Cardiac fibroblast (primary cell): ENCODE results near the gene RHBDD1.

Source experiments
- DNase-seq, 2 donors: peaks; one replicate each; pipeline versions ENCODE4 v3.0.0 to v3.0.0-alpha.2; 2010; ENCODE audit warnings: low read depth in 2 of 2
- H3K4me3 ChIP-seq, 2 donors: replicated peaks in 1 of 2; 1 replicate in 1 of 2; 2 replicates in 1 of 2; pipeline ENCODE4 v1.5.1; 2011; ENCODE audit warnings: low read depth in 2 of 2, low read length in 2 of 2, mild to moderate bottlenecking in 2 of 2, moderate library complexity in 1 of 2
- CTCF ChIP-seq: IDR thresholded peaks from one replicate; pipeline ENCODE4 v1.5.1; 2011; ENCODE audit warnings: low read depth, mild to moderate bottlenecking, low read length, inconsistent platforms

Gene RHBDD1

DNA sequence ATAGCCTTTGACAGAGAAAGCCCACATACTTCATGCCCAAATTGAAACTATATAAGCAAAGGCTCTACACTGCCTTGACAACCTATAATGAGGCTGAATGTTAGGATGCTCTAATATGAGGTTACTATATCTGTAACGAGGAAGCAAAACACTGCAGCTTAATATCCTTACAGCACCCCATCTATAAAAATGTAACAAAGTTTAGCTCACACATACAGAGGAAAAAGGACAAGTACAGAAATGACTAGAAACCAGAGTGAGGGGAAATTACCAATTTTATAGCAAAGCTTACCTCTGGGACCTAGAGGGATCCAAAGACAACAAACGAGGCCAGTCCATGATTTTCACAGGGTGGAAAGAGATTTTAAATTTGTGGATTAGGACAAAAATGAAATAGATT, 189.7 kb downstream of the RHBDD1 start:
- no peak for TF ChIP-seq CTCF
- no peak overlapping the region for H3K4me3 ChIP-seq
- DNase-seq, result no peak

- H3K4me3 ChIP-seq, result no peak overlapping the region
- DNase-seq, result no peak
- no peak for TF ChIP-seq CTCF
Measured at GRCh38 chr2:227029426-227030105, 193.7 kb downstream of the RHBDD1 start.

DNA sequence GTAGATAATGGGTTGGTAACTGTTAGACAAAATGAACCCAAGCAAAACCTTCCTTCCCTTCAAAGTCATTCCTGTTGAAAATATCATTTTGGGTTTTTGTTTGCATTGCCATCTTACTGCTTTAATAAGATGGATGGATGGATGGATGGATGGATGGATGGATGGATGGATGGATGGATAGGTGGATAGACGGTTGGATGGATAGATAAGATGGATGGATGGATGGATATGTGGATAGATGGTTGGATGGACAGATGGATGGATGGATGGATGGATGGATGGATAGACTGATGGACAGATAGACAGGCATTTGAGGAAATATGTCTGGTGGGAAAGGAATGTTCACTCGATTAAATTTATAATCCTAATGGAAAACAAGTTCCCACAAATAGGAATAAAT, 194.9 kb downstream of the RHBDD1 start:
- no peak for TF ChIP-seq CTCF
- no peak for DNase-seq
- H3K4me3 ChIP-seq, result no peak overlapping the region

DNA sequence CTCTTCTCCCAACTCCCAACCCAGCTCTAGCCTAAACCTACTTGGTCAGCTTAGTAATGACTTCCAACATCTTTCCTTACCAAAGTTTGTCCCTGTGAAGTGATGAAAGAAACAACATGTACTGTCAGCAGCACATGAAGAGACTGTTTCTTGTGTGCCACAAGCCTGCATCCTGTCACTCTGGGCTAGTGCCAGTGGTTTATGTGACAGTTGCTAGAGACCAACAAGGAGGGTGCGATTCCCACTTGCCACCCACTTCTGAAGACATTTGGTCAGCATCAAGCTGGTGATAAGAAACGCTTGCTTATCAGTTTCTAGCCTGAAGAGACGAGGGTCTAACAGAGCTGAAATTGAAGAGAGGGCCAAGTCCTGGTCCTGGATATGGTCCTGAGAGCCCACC, 195.5 kb downstream of the RHBDD1 start:
- TF ChIP-seq CTCF, result no peak
- DNase-seq, result no peak

DNA sequence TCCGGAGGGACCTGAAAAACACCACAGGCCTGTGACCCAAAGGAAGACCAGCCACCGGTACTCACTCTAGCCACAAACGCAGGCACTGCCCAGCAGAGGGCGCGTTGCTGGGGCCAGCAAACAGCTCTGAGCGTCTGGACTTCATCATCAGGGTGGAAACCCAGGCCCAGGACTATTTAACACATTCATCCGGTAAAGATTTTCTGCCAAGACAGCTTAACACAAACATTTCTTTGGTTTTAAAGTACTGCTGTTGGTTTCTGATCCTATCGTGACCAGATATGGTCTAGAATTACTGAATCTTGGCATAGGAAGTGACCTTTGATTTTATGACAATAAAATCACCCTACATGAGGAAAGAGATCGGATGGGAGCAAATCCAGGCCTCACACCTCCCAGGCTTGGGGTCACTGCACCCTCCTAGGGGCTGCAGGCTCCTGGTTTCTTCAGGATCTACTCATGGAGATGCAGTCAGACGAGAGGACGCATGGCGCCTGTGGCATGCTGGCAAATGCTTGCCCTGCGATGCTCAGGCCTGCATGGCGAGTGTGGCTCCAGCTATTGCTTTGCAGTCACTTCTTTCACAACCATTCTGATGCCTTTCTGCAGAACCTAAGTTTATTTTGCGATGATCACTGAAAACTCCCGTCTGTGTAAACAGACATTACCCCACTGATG, 197.8 kb downstream of the RHBDD1 start:
- peak; percentile 56 to 70 for DNase-seq
- peak; percentile 87 for TF ChIP-seq CTCF
- H3K4me3 ChIP-seq, result no peak overlapping the region

More for the DNA sequence above, 195.5 kb downstream of the RHBDD1 start:
- no peak overlapping the region for H3K4me3 ChIP-seq

- no peak for DNase-seq
- no peak overlapping the region for H3K4me3 ChIP-seq
- TF ChIP-seq CTCF, result no peak
Measured at GRCh38 chr2:227035711-227036367, 200.0 kb downstream of the RHBDD1 start.
